Skeletal muscle tissue (tissue), 5 donors: ENCODE measurements around the gene GCLM. TPM values are rescaled to one million over a fixed set of nuclear protein-coding genes. Genes with fewer than 3 reads are reported as not detected.

Experiments
- H3K27ac ChIP-seq: one replicate; pipeline ENCODE4 v1.7.0; 2013; ENCODE audit warnings: mild to moderate bottlenecking, low read depth, low read length, inconsistent platforms
- H3K27me3 ChIP-seq, 3 donors: one replicate each; pipeline ENCODE4 v1.7.0; 2013; ENCODE audit warnings: low read length in 3 of 3; ENCODE audit not compliant: control insufficient read depth in 3 of 3, insufficient read depth in 3 of 3
- H3K36me3 ChIP-seq, 3 donors: one replicate each; pipeline ENCODE4 v1.7.0; 2013; ENCODE audit warnings: low read length in 3 of 3; ENCODE audit not compliant: control insufficient read depth in 3 of 3, insufficient read depth in 3 of 3
- H3K4me1 ChIP-seq, 3 donors: one replicate each; pipeline ENCODE4 v1.7.0; 2013; ENCODE audit warnings: low read length in 3 of 3, mild to moderate bottlenecking in 3 of 3; ENCODE audit not compliant: control insufficient read depth in 3 of 3, insufficient read depth in 3 of 3
- H3K4me3 ChIP-seq, 3 donors: one replicate each; pipeline ENCODE4 v1.7.0; 2013; ENCODE audit warnings: low read length in 3 of 3
- H3K9ac ChIP-seq, 3 donors: one replicate each; pipeline ENCODE4 v1.7.0; 2013; ENCODE audit warnings: low read length in 3 of 3, mild to moderate bottlenecking in 3 of 3, moderate library complexity in 2 of 3, low read depth in 1 of 3
- H3K9me3 ChIP-seq, 3 donors: one replicate each; pipeline ENCODE4 v1.7.0; 2013; ENCODE audit warnings: low read length in 3 of 3; ENCODE audit not compliant: control insufficient read depth in 3 of 3
- small RNA-seq: library from RNA; depleted of rRNA; stranded (forward); fragments of <200 nt; gene quantifications from one replicate; pipeline ENCODE3, GENCODE V24; 2014
- total RNA-seq: library from RNA; depleted of rRNA; stranded (reverse); fragments of >200 nt; gene quantifications from one replicate; pipeline ENCODE4 v1.2.3, GENCODE V29; 2014
- donor health status: Osteomylitis.

GCLM gene
- total RNA-seq, 1 donor from 2014 or later: 4.2 TPM

DNA sequence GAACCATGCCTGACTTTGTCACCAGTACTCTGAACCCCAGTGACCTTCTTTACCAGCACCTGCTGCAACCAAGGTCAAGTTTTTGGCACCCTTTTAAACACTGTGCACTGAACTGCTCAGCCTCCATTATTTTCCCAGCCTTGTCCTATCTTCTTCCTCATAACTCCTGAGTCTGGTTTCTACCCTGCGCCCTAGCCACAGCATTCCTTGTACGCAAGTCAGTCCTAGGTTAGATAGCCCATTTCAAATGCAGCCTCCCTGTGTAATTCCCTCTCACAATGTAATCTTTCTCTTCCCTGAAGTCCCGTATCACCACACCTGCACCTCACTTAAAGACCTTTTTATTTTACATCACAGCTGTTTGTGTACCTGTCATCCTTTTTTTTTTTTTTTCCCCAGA, 67.5 kb downstream of the GCLM start:
- no peaks in the 10 kb centered on the region for H3K27me3 ChIP-seq
- H3K27ac ChIP-seq: no peak overlapping the region
- H3K9me3 ChIP-seq: no peaks in the 10 kb centered on the region
- H3K4me3 ChIP-seq: no peak overlapping the region
- no peak overlapping the region for H3K9ac ChIP-seq
- H3K36me3 ChIP-seq: peaks cover 0 to 11% (median 6%) of the 10 kb centered on the region in 3 donors
- peaks cover 10 to 19% (median 12%) of the 10 kb centered on the region in 3 donors for H3K4me1 ChIP-seq

GRCh38 chr1:93840956-93841482, 68.2 kb downstream of the GCLM start:
- Histone ChIP-seq H3K27me3 (no peaks in the 10 kb centered on the region), H3K9me3 (no peaks in the 10 kb centered on the region), H3K27ac (no peak overlapping the region), H3K9ac (no peak overlapping the region), H3K4me3 (no peak overlapping the region), H3K36me3 (peaks cover 0 to 11% (median 6%) of the 10 kb centered on the region in 3 donors), H3K4me1 (peaks cover 10 to 18% (median 12%) of the 10 kb centered on the region in 3 donors)

DNA sequence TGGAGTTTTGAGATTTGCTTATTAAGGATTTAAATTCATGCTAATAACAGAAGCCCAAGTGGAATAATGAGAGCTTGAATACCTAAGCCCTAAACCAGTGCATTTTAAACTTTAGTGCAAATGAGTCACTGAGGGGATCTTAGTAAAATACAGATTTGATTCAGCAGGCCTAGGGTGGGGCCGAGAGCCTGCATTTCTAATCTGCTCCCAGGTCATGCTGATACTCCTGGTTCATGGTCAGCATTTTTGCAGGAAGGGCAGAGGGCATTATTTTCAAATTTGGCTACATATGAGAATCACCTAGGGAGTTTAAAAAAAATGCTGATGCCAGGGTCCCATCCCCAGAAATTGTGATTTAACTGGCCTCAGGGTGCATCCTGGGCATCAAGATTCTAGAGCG, 69.5 kb downstream of the GCLM start:
- Histone ChIP-seq H3K9ac (no peak overlapping the region), H3K4me1 (peaks cover 1 to 11% (median 4%) of the 10 kb centered on the region in 3 donors), H3K27me3 (no peaks in the 10 kb centered on the region), H3K36me3 (peaks cover 0 to 11% (median 6%) of the 10 kb centered on the region in 3 donors), H3K4me3 (no peak overlapping the region), H3K9me3 (no peaks in the 10 kb centered on the region), H3K27ac (no peak overlapping the region)

- H3K9me3 ChIP-seq: no peaks in the 10 kb centered on the region
- H3K9ac ChIP-seq: no peak overlapping the region
- peaks cover 0 to 9% (median 2%) of the 10 kb centered on the region in 3 donors for H3K4me1 ChIP-seq
- H3K36me3 ChIP-seq: peaks cover 0 to 11% (median 6%) of the 10 kb centered on the region in 3 donors
- no peak overlapping the region for H3K4me3 ChIP-seq
- no peak overlapping the region for H3K27ac ChIP-seq
- no peaks in the 10 kb centered on the region for H3K27me3 ChIP-seq
These were observed 69.9 kb downstream of the GCLM start for GRCh38 chr1:93839307-93839706.

DNA sequence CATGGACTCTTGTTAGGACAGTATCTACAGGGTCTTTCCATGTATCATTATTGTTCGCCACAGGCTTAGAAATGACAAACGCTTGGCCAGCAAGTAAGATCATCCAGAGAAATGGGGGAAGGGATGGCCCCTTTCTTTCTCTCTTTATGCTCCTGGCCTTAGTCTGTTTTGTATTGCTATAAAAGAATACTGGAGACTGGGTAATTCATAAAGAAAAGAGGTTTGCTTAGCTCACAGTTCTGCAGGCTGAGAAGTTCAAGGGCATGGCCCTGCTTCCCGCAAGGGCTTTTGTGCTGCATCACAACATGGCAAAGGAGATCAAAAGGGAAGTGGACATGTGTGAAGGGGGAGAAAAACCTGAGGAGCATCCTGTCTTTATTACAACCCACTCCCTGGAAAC, 71.3 kb downstream of the GCLM start:
- peaks cover 0 to 2% (median 0%) of the 10 kb centered on the region in 3 donors for H3K9me3 ChIP-seq
- no peaks in the 10 kb centered on the region for H3K27me3 ChIP-seq
- no peak overlapping the region for H3K27ac ChIP-seq
- peaks cover 0 to 4% (median 0%) of the 10 kb centered on the region in 3 donors for H3K4me1 ChIP-seq
- no peak overlapping the region for H3K4me3 ChIP-seq
- H3K36me3 ChIP-seq: peaks cover 0 to 11% (median 6%) of the 10 kb centered on the region in 3 donors
- H3K9ac ChIP-seq: no peak overlapping the region

Small RNAs within 50 kb of the gene (small RNA-seq; reads per million reads assigned to genes)
- gene AL117351.2: not detected
- gene MIR760: 0.21 reads per million

Other genes with a start within 250 kb of the GCLM start
- gene BCAR3, start 227.6 kb downstream of the GCLM start, total RNA-seq: 14.6 TPM
- 12.0 TPM for gene DNTTIP2, start 30.2 kb downstream of the GCLM start, total RNA-seq
- 2.1 TPM for gene ABCA4, start 211.7 kb upstream of the GCLM start, total RNA-seq